Neural cell (in vitro differentiated cells): ENCODE measurements around the gene ACTG1. TPM values are rescaled to one million over a fixed set of nuclear protein-coding genes. Genes with fewer than 3 reads are reported as not detected.

ENCODE experiments used
- H2AFZ ChIP-seq: fragments of 200-600, 300-800 bp; sonication (generic), shearing (Covaris generic); 2 replicates; pipeline ENCODE4 v1.6.0; 2014; ENCODE audit warnings: low read depth, mild to moderate bottlenecking, antibody characterized with exemption, low read length, moderate library complexity
- H3F3A ChIP-seq: fragments of 200-600 bp; shearing (Covaris generic); 2 replicates; pipeline ENCODE4 v1.6.1; 2016; ENCODE audit warnings: mild to moderate bottlenecking, moderate library complexity, mixed read lengths, antibody characterized with exemption, low read length; ENCODE audit not compliant: insufficient read depth, poor library complexity, severe bottlenecking
- H3K27ac ChIP-seq: fragments of 200-600, 300-800 bp; sonication (generic), shearing (Covaris generic); 2 replicates; pipeline ENCODE4 v1.5.1; 2014; ENCODE audit warnings: mild to moderate bottlenecking, low read length, moderate library complexity
- H3K27me3 ChIP-seq: fragments of 300-800, 200-600 bp; sonication (generic), shearing (Covaris generic); 2 replicates; pipeline ENCODE4 v1.6.0; 2014; ENCODE audit warnings: mild to moderate bottlenecking, low read depth, low read length, moderate library complexity; ENCODE audit not compliant: insufficient read depth
- H3K36me3 ChIP-seq: fragments of 300-800, 200-600 bp; sonication (generic), shearing (Covaris generic); 2 replicates; pipeline ENCODE4 v1.5.1; 2014; ENCODE audit warnings: mild to moderate bottlenecking, antibody characterized with exemption, low read length, moderate library complexity; ENCODE audit not compliant: insufficient read depth
- H3K4me2 ChIP-seq: fragments of 300-800, 200-600 bp; sonication (generic), shearing (Covaris generic); 2 replicates; pipeline ENCODE4 v1.6.0; 2014; ENCODE audit warnings: mild to moderate bottlenecking, low read length
- H3K4me3 ChIP-seq: fragments of 300-800, 200-600 bp; sonication (generic), shearing (Covaris generic); 2 replicates; pipeline ENCODE4 v1.5.1; 2014; ENCODE audit warnings: mild to moderate bottlenecking, low read length, moderate library complexity
- H3K79me2 ChIP-seq: fragments of 200-600 bp; shearing (Covaris generic); replicated peaks from 2 replicates; pipeline ENCODE4 v1.6.0; 2014; ENCODE audit warnings: mild to moderate bottlenecking, low read length, moderate library complexity; ENCODE audit not compliant: insufficient read depth
- H3K9ac ChIP-seq: fragments of 300-800, 200-600 bp; sonication (generic), shearing (Covaris generic); 2 replicates; pipeline ENCODE4 v1.6.1; 2016; ENCODE audit warnings: mild to moderate bottlenecking, low read length, mixed read lengths
- H3K9me2 ChIP-seq: fragments of 200-600 bp; shearing (Covaris generic); 2 replicates; pipeline ENCODE4 v1.6.1; 2016; ENCODE audit warnings: mild to moderate bottlenecking, low read length, mixed read lengths; ENCODE audit not compliant: insufficient read depth
- H3K9me3 ChIP-seq: fragments of 200-600, 300-800 bp; sonication (generic), shearing (Covaris generic); 2 replicates; pipeline ENCODE4 v1.6.1; 2016; ENCODE audit warnings: mild to moderate bottlenecking, mixed run types, low read length, moderate library complexity, mixed read lengths
- H4K20me1 ChIP-seq: fragments of 200-600 bp; shearing (Covaris generic); 2 replicates; pipeline ENCODE4 v1.6.1; 2016; ENCODE audit warnings: mild to moderate bottlenecking, mixed run types; ENCODE audit not compliant: insufficient read depth
- CTCF ChIP-seq: fragments of 450-650 bp; IDR thresholded peaks from 2 replicates; pipeline ENCODE4 v1.5.1; 2014; ENCODE audit warnings: antibody characterized with exemption, mild to moderate bottlenecking, moderate library complexity; ENCODE audit not compliant: poor library complexity, severe bottlenecking
- EP300 ChIP-seq: fragments of 450-650 bp; conservative IDR thresholded peaks from 2 replicates; pipeline ENCODE4 v1.6.1; 2014; ENCODE audit warnings: antibody characterized with exemption, mild to moderate bottlenecking, moderate library complexity; ENCODE audit not compliant: poor library complexity, severe bottlenecking
- EZH2 ChIP-seq: fragments of 200-600, 300-800 bp; shearing (Covaris generic), sonication (generic); IDR thresholded peaks from 2 replicates; pipeline ENCODE4 v1.6.1; 2014; ENCODE audit warnings: antibody characterized with exemption, low read length, borderline replicate concordance, mild to moderate bottlenecking; ENCODE audit not compliant: insufficient read depth, poor library complexity, severe bottlenecking
- MXI1 ChIP-seq: fragments of 450-650 bp; conservative IDR thresholded peaks from 2 replicates; pipeline ENCODE4 v1.6.1; 2014; ENCODE audit warnings: antibody characterized with exemption, mild to moderate bottlenecking; ENCODE audit not compliant: poor library complexity, severe bottlenecking
- POLR2AphosphoS5 ChIP-seq: IDR thresholded peaks from 2 replicates; pipeline ENCODE4 v1.6.1; 2012
- RAD21 ChIP-seq: fragments of 450-650 bp; conservative IDR thresholded peaks from 2 replicates; pipeline ENCODE4 v1.6.1; 2014; ENCODE audit warnings: antibody characterized with exemption, mild to moderate bottlenecking, moderate library complexity
- SMC3 ChIP-seq: fragments of 450-650 bp; conservative IDR thresholded peaks from 2 replicates; pipeline ENCODE4 v1.6.1; 2014; ENCODE audit warnings: antibody characterized with exemption, mild to moderate bottlenecking, moderate library complexity; ENCODE audit not compliant: poor library complexity
- TAF1 ChIP-seq: IDR thresholded peaks from 2 replicates; pipeline ENCODE4 v1.6.1; 2012; ENCODE audit warnings: low read depth
- polyA plus RNA-seq: library from polyadenylated mRNA; depleted of rRNA; stranded (reverse); fragments of >200 nt; gene quantifications from 2 replicates; pipeline ENCODE4 v1.2.3, GENCODE V29; 2014
- TF ChIP-seq, protein P1 (sequence below): IDR thresholded peaks from 2 replicates; pipeline ENCODE4 v1.6.1; 2012; ENCODE audit warnings: borderline replicate concordance

Gene ACTG1
- polyA plus RNA-seq, 1 donor from 2014 or later = 9,187 TPM

- Histone ChIP-seq H3K9me3 (no peaks in the 10 kb centered on the region), H3K27ac (no peak overlapping the region), H3K79me2 (peaks cover 17% of the 10 kb centered on the region), H3K36me3 (no peaks in the 10 kb centered on the region), H3K4me2 (no peak overlapping the region), H4K20me1 (no peaks in the 10 kb centered on the region), H3K4me3 (peak overlapping the region; percentile 66), H3K9me2 (no peaks in the 10 kb centered on the region), H3K27me3 (no peaks in the 10 kb centered on the region), H3F3A (no peaks in the 10 kb centered on the region), H3K9ac (peak overlapping the region; percentile 69), H2AFZ (peak overlapping the region; percentile 60)
- TF ChIP-seq, protein P1, sequence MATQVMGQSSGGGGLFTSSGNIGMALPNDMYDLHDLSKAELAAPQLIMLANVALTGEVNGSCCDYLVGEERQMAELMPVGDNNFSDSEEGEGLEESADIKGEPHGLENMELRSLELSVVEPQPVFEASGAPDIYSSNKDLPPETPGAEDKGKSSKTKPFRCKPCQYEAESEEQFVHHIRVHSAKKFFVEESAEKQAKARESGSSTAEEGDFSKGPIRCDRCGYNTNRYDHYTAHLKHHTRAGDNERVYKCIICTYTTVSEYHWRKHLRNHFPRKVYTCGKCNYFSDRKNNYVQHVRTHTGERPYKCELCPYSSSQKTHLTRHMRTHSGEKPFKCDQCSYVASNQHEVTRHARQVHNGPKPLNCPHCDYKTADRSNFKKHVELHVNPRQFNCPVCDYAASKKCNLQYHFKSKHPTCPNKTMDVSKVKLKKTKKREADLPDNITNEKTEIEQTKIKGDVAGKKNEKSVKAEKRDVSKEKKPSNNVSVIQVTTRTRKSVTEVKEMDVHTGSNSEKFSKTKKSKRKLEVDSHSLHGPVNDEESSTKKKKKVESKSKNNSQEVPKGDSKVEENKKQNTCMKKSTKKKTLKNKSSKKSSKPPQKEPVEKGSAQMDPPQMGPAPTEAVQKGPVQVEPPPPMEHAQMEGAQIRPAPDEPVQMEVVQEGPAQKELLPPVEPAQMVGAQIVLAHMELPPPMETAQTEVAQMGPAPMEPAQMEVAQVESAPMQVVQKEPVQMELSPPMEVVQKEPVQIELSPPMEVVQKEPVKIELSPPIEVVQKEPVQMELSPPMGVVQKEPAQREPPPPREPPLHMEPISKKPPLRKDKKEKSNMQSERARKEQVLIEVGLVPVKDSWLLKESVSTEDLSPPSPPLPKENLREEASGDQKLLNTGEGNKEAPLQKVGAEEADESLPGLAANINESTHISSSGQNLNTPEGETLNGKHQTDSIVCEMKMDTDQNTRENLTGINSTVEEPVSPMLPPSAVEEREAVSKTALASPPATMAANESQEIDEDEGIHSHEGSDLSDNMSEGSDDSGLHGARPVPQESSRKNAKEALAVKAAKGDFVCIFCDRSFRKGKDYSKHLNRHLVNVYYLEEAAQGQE = no peak
- TF ChIP-seq TAF1 (no peak), MXI1 (peak; percentile 62), SMC3 (no peak), POLR2AphosphoS5 (peak; percentile 74), EZH2 (no peak), RAD21 (no peak), EP300 (peak; percentile 23), CTCF (no peak)
Observed at GRCh38 chr17:81487487-81488275, 24.9 kb downstream of the ACTG1 start.

- H3K9me3 ChIP-seq = no peaks in the 10 kb centered on the region
- no peaks in the 10 kb centered on the region for H3K27me3 ChIP-seq
- H4K20me1 ChIP-seq = no peaks in the 10 kb centered on the region
- no peaks in the 10 kb centered on the region for H3F3A ChIP-seq
- H3K9me2 ChIP-seq = no peaks in the 10 kb centered on the region
- no peak overlapping the region for H3K4me2 ChIP-seq
- no peak overlapping the region for H3K27ac ChIP-seq
- H2AFZ ChIP-seq = no peak overlapping the region
- H3K4me3 ChIP-seq = peak overlapping the region; percentile 66
- no peak for TF ChIP-seq EZH2
- TF ChIP-seq, protein P1 = no peak
- no peak for TF ChIP-seq EP300
- TF ChIP-seq TAF1 = no peak
- no peak for TF ChIP-seq SMC3
- TF ChIP-seq MXI1 = no peak
- no peak for TF ChIP-seq CTCF
- no peak for TF ChIP-seq POLR2AphosphoS5
- no peak for TF ChIP-seq RAD21
- no peaks in the 10 kb centered on the region for H3K36me3 ChIP-seq
- H3K79me2 ChIP-seq = peaks cover 17% of the 10 kb centered on the region
- H3K9ac ChIP-seq = peak overlapping the region; percentile 59
Observed at GRCh38 chr17:81487089-81487486, 25.5 kb downstream of the ACTG1 start.
